GM12875 (cell line): ENCODE measurements around the gene SH2D1B.

ENCODE experiments used
- H3K4me3 ChIP-seq: one replicate; pipeline ENCODE4 v1.5.1; 2011; ENCODE audit warnings: low read depth, low read length, control low read depth
- CTCF ChIP-seq: IDR thresholded peaks from 2 replicates; pipeline ENCODE4 v1.5.1; 2011; ENCODE audit warnings: low read depth, mild to moderate bottlenecking, control low read depth, inconsistent platforms, low read length, moderate library complexity, borderline replicate concordance; ENCODE audit not compliant: insufficient read depth

The SH2D1B gene

GRCh38 chr1:162367073-162367472 is 44.9 kb downstream of the SH2D1B start:
- no peak overlapping the region for H3K4me3 ChIP-seq
- no peak for TF ChIP-seq CTCF

GRCh38 chr1:162366671-162367070 is 45.3 kb downstream of the SH2D1B start:
- no peak for TF ChIP-seq CTCF
- H3K4me3 ChIP-seq, result no peak overlapping the region

GRCh38 chr1:162366149-162366548 is 45.8 kb downstream of the SH2D1B start:
- TF ChIP-seq CTCF, result no peak
- no peak overlapping the region for H3K4me3 ChIP-seq

- no peak overlapping the region for H3K4me3 ChIP-seq
- TF ChIP-seq CTCF, result no peak
These were observed 46.5 kb downstream of the SH2D1B start for GRCh38 chr1:162365284-162366020.

- TF ChIP-seq CTCF, result no peak
- no peak overlapping the region for H3K4me3 ChIP-seq
These were observed 47.4 kb downstream of the SH2D1B start for GRCh38 chr1:162364498-162364897.

- H3K4me3 ChIP-seq, result no peak overlapping the region
- TF ChIP-seq CTCF, result no peak
These were observed 48.1 kb downstream of the SH2D1B start for GRCh38 chr1:162363823-162364222.

- no peak overlapping the region for H3K4me3 ChIP-seq
- no peak for TF ChIP-seq CTCF
These were observed 50.6 kb downstream of the SH2D1B start for GRCh38 chr1:162361349-162361748.
